GM12878 (cell line): ENCODE measurements around the gene CDKN3. TPM values are rescaled to one million over a fixed set of nuclear protein-coding genes. Genes with fewer than 3 reads are reported as not detected.

ENCODE experiments used
- ATAC-seq: fragments of 200-7000 bp; cut with Tn5 transposase; 3 replicates; pipeline ENCODE4 v1.9.1; 2020; ENCODE audit warnings: mild to moderate bottlenecking, moderate library complexity
- BruUV-seq: library from RNA; stranded (reverse); fragments of 400-500 nt; replicated peaks from 2 replicates; lab custom pipeline; 2021; lab: Mats Ljungman, UMichigan
- CTCF ChIA-PET: fragments of 300-600 bp; sonication (Branson Sonifier 250); formaldehyde crosslinking; extraction: SDS; loops from one replicate; lab custom pipeline; 2021; ENCODE audit warnings: inconsistent platforms; lab: Yijun Ruan, JAX
- POLR2A ChIA-PET: fragments of 350-600 bp; formaldehyde crosslinking; extraction: SDS; loops from one replicate; lab custom pipeline; 2021; ENCODE audit warnings: inconsistent platforms; lab: Charles Lee
- RAD21 ChIA-PET: fragments of 300-600 bp; sonication (Branson Sonifier 250); formaldehyde crosslinking; loops from one replicate; lab custom pipeline; 2023; ENCODE audit warnings: antibody characterized with exemption; ENCODE audit not compliant: unreplicated experiment; lab: Charles Lee
- SMC1A ChIA-PET: fragments of 300-600 bp; sonication (Branson Sonifier 250); formaldehyde crosslinking; loops from one replicate; lab custom pipeline; 2023; ENCODE audit not compliant: unreplicated experiment, uncharacterized antibody; lab: Charles Lee
- DNase-seq: peaks from one replicate; pipeline ENCODE4 v3.0.0-alpha.2; 2011; ENCODE audit warnings: low read depth, low spot score
- FAIRE-seq: peaks from 3 replicates; lab custom pipeline; 2011; peaks lifted over from hg19 to GRCh38; lab: Jason Lieb, UNC
- H2AFZ ChIP-seq: 2 replicates; pipeline ENCODE4 v1.6.0; 2011; ENCODE audit warnings: low read depth, low read length, control low read depth; ENCODE audit not compliant: control insufficient read depth
- H3K27ac ChIP-seq: 2 replicates; pipeline ENCODE4 v1.5.1; 2011; ENCODE audit warnings: control low read depth; ENCODE audit not compliant: control insufficient read depth, insufficient read depth
- H3K27me3 ChIP-seq, 2 experiments: replicated peaks in 1 of 2; 2 replicates each; pipeline versions ENCODE4 v1.6.0 to v1.6.1; 2011; ENCODE audit warnings: low read length in 1 of 2; ENCODE audit not compliant: control insufficient read depth in 2 of 2, insufficient read depth in 2 of 2
- H3K36me3 ChIP-seq, 2 experiments: 2 replicates each; pipeline ENCODE4 v1.5.1; 2011; ENCODE audit warnings: low read length in 1 of 2; ENCODE audit not compliant: control insufficient read depth in 2 of 2, insufficient read depth in 2 of 2
- H3K4me1 ChIP-seq: 2 replicates; pipeline ENCODE4 v1.6.1; 2011; ENCODE audit warnings: mild to moderate bottlenecking, low read length, moderate library complexity, mixed read lengths; ENCODE audit not compliant: control insufficient read depth, insufficient read depth
- H3K4me2 ChIP-seq: 2 replicates; pipeline ENCODE4 v1.6.0; 2011; ENCODE audit warnings: control low read depth; ENCODE audit not compliant: control insufficient read depth, insufficient read depth
- H3K4me3 ChIP-seq: fragments of 200-600 bp; sonication (generic); 2 replicates; pipeline ENCODE4 v1.5.1; 2016
- H3K79me2 ChIP-seq: 2 replicates; pipeline ENCODE4 v1.6.0; 2011; ENCODE audit warnings: low read length; ENCODE audit not compliant: control insufficient read depth, insufficient read depth
- H3K9ac ChIP-seq: 2 replicates; pipeline ENCODE4 v1.8.0; 2011; ENCODE audit warnings: low read length, control low read depth, mixed read lengths; ENCODE audit not compliant: control insufficient read depth, insufficient read depth
- H3K9me3 ChIP-seq: replicated peaks from 3 replicates; pipeline ENCODE4 v1.5.1; 2011; ENCODE audit warnings: mild to moderate bottlenecking, low read length; ENCODE audit not compliant: control insufficient read depth, insufficient read depth
- H4K20me1 ChIP-seq: 2 replicates; pipeline ENCODE4 v1.6.0; 2011; ENCODE audit not compliant: control insufficient read depth, insufficient read depth
- ATF7 ChIP-seq: fragments of 450-650 bp; IDR thresholded peaks from 2 replicates; pipeline ENCODE4 v1.6.1; 2016; ENCODE audit warnings: low read depth, mild to moderate bottlenecking
- ELK1 ChIP-seq: IDR thresholded peaks from 2 replicates; pipeline ENCODE4 v1.6.1; 2012; ENCODE audit warnings: low read depth, low read length, improper control_type of control experiment
- FOXM1 ChIP-seq: IDR thresholded peaks from 2 replicates; pipeline ENCODE4 v1.6.1; 2012; ENCODE audit warnings: low read depth, mild to moderate bottlenecking, inconsistent platforms, low read length, moderate library complexity
- MYB ChIP-seq: fragments of 150-350 bp; IDR thresholded peaks from 2 replicates; pipeline ENCODE4 v1.6.1; 2014; ENCODE audit warnings: mild to moderate bottlenecking, low read depth, low read length, borderline replicate concordance
- POLR2A ChIP-seq: IDR thresholded peaks from 2 replicates; pipeline ENCODE4 v1.6.1; 2011; ENCODE audit warnings: low read depth, mild to moderate bottlenecking, low read length
- RB1 ChIP-seq: fragments of 450-650 bp; formaldehyde crosslinking; IDR thresholded peaks from 2 replicates; pipeline ENCODE4 v1.6.1; 2017; ENCODE audit warnings: mild to moderate bottlenecking, borderline replicate concordance
- SREBF2 ChIP-seq: IDR thresholded peaks from 2 replicates; pipeline ENCODE4 v1.6.1; 2012; ENCODE audit warnings: mild to moderate bottlenecking, low read length
- STAT1 ChIP-seq: fragments of 450-650 bp; conservative IDR thresholded peaks from 2 replicates; pipeline ENCODE4 v1.6.1; 2014; ENCODE audit warnings: antibody characterized with exemption, mild to moderate bottlenecking
- TCF12 ChIP-seq: IDR thresholded peaks from 2 replicates; pipeline ENCODE4 v1.6.1; 2011; ENCODE audit warnings: low read depth, mild to moderate bottlenecking, low read length
- WGBS: methylation state at CpG from one replicate; pipeline ENCODE4 v1.1.6; 2016; ENCODE audit warnings: low lambda C conversion rate; ENCODE audit not compliant: insufficient replicate concordance, insufficient coverage; ENCODE audit errors: missing lambda C conversion rate; 5-methylcytosine and 5-hydroxymethylcytosine counted together
- in situ Hi-C: fragments of 300-500 bp; cut with MboI; formaldehyde crosslinking; loops from 9 replicates; pipeline ENCODE4 v1.14.3; 2018; ENCODE audit warnings: mixed read lengths
- intact Hi-C: fragments of 100-400 bp; cut with micrococcal nuclease; formaldehyde crosslinking; loops from one replicate; pipeline ENCODE4 v1.14.2; 2022; ENCODE audit not compliant: unreplicated experiment
- polyA plus RNA-seq, 11 experiments: library from polyadenylated mRNA; depleted of rRNA in 4 of 11; unstranded in 6 of 11; stranded (reverse) in 5 of 11; fragments of >200 nt; fragmentation: Nextera tagmentation in 4 of 11; fragmentation: Illumina TruSeq in 1 of 11; extraction: Ambion mirVana in 4 of 11; extraction: Trizol in 1 of 11; gene quantifications; 1 replicate in 1 of 11; 2 replicates in 10 of 11; pipeline versions ENCODE4 v1.2.1 to v1.2.3, GENCODE V29; 2011 to 2016; ENCODE audit warnings: inconsistent platforms in 2 of 11, missing spikeins in 2 of 11, low read depth in 1 of 11
- total RNA-seq, 4 experiments: library from RNA; depleted of rRNA in 3 of 4; stranded (reverse); fragments of >200 nt in 3 of 4; fragmentation: Illumina TruSeq in 1 of 4; extraction: Trizol in 1 of 4; gene quantifications; 2 replicates each; pipeline versions ENCODE4 v1.2.1 to v1.2.3, GENCODE V29; 2013 to 2021
- TF ChIP-seq, protein P1 (sequence below): IDR thresholded peaks from 2 replicates; pipeline ENCODE4 v1.6.1; 2011; ENCODE audit warnings: low read depth, mild to moderate bottlenecking, low read length, moderate library complexity, borderline replicate concordance; ENCODE audit errors: extremely low read depth

The CDKN3 gene
- total and polyA plus RNA-seq, 10 of the 15 experiments (the other 5 are each of a cell fraction or from before 2014, with no cell fraction given): 54.9 to 197 (median 111) TPM

DNA sequence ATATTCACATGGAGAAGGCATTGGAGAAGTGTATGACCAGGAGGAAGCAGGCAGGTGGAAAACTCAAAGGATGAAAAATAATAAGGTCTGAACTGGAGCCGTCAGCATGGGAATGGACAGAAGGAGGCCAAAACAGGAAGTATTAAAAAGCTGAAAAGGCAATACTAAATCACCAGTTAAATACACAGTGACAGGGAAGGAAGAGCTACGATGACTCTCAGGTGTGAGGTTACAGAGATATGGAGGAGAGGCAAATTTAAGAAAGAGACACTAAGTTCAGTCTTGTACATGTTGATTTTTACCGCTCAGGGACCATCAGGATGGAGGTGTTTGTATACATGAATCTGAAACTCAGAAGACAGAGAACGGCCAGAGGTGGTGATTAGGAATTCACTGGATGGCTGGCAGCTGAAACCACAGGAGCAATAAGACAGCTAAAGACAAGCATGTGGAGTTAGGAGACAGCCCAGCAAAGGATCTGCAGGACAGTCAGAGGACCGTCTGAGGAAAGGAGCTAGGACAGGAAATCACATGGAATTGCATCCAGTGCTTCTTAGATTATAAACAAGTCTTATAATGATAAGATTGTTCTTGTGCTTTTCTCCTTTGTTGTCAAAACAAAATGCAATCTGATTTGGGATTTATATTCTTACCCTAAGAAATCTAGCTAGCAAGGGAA, 33.9 kb upstream of the CDKN3 start:
- CTCF ChIA-PET: interaction anchor here (0.6 to 2.8 kb wide), 3 partner anchors 10 to 1485 kb away, joined by 3 to 13 read pairs (median 3); no protein-coding TSS in a partner anchor
- H3K27me3 ChIP-seq: peaks cover 0 to 3% of the 10 kb centered on the region in 2 experiments; a peak in 1 of 4 replicates
- intact Hi-C loops: loop anchor here (10.0 kb wide), 1 partner anchor 412 kb away; no protein-coding TSS in a partner anchor
- FAIRE-seq (no peak), DNase-seq (no peak), ATAC-seq (no peak)
- H2AFZ ChIP-seq: 0 out of 2 replicates have a peak overlapping the region, but pooled peaks have one; percentile 3
- WGBS: 46% methylated on average over 5 of the region's 5 CpGs
- no peaks in the 10 kb centered on the region for H3K4me1 ChIP-seq
- in situ Hi-C loops: no loop called here
- H3K9ac ChIP-seq: no peak overlapping the region
- POLR2A ChIA-PET: interaction anchor here (1.3 kb wide), 1 partner anchor 12 kb away, joined by 5 read pairs; no protein-coding TSS in a partner anchor
- no peak overlapping the region for H3K4me2 ChIP-seq
- BruUV-seq: no TSS peak
- H3K27ac ChIP-seq: no peak overlapping the region
- no peaks in the 10 kb centered on the region for H3K36me3 ChIP-seq
- no peaks in the 10 kb centered on the region for H3K79me2 ChIP-seq
- RAD21 ChIA-PET: interaction anchor here (1.4 kb wide), 1 partner anchor 15 kb away, joined by 5 read pairs; no protein-coding TSS in a partner anchor
- no peaks in the 10 kb centered on the region for H4K20me1 ChIP-seq
- H3K4me3 ChIP-seq: no peak overlapping the region
- SMC1A ChIA-PET: interaction anchor here (1.0 kb wide), 2 partner anchors 13 to 411 kb away, joined by 3 to 4 read pairs; no protein-coding TSS in a partner anchor
- no peak for TF ChIP-seq FOXM1
- TF ChIP-seq MYB: no peak
- no peak for TF ChIP-seq TCF12
- TF ChIP-seq STAT1: no peak
- TF ChIP-seq SREBF2: no peak
- TF ChIP-seq POLR2A: no peak
- TF ChIP-seq ELK1: no peak
- TF ChIP-seq, protein P1, sequence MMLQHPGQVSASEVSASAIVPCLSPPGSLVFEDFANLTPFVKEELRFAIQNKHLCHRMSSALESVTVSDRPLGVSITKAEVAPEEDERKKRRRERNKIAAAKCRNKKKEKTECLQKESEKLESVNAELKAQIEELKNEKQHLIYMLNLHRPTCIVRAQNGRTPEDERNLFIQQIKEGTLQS: no peak
- no peak for TF ChIP-seq RB1
- TF ChIP-seq ATF7: no peak
- no peaks in the 10 kb centered on the region for H3K9me3 ChIP-seq
